ENCODE data around the gene DHRSX.

GRCh38 chrX:2351321-2351720 lies 149.5 kb downstream of the DHRSX start:
- TF ChIP-seq CTCF (IDR thresholded peaks at IDR 0.05) (no peak), EP300 (IDR thresholded peaks at IDR 0.05) (no peak), POLR2AphosphoS5 (IDR thresholded peaks at IDR 0.05) (no peak), POLR2A (IDR thresholded peaks at IDR 0.05) (no peak)

Data from upper lobe of left lung (tissue), 4 donors.